GM12874 (cell line): Measurements from ENCODE around the gene EZR.

Experiments used
- TF ChIP-seq, protein P1 (sequence below): IDR thresholded peaks from 2 replicates; pipeline ENCODE4 v1.5.1; 2011; ENCODE audit warnings: low read depth, mild to moderate bottlenecking, control low read depth, low read length, moderate library complexity; ENCODE audit not compliant: insufficient read depth

Gene EZR

DNA sequence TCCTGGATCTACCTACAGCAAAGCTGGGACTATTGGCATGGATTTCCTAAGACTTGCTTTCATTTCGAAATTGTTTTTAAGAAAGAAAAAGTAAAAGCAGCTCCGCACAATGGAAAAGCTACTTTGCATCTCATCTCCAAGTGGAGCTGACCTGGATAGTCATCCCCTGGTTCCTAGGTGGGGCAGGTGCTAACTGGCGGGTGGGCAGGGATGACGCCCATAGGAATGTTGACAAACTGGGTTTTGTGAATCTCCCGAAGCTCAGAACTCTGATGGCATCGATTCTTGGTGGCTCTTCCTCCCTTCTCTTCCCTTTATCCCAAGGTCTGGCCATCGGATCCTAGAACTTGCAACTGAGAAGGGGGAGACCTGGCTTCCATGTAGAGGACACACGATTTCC lies 12.4 kb upstream of the EZR start:
- TF ChIP-seq, protein P1, sequence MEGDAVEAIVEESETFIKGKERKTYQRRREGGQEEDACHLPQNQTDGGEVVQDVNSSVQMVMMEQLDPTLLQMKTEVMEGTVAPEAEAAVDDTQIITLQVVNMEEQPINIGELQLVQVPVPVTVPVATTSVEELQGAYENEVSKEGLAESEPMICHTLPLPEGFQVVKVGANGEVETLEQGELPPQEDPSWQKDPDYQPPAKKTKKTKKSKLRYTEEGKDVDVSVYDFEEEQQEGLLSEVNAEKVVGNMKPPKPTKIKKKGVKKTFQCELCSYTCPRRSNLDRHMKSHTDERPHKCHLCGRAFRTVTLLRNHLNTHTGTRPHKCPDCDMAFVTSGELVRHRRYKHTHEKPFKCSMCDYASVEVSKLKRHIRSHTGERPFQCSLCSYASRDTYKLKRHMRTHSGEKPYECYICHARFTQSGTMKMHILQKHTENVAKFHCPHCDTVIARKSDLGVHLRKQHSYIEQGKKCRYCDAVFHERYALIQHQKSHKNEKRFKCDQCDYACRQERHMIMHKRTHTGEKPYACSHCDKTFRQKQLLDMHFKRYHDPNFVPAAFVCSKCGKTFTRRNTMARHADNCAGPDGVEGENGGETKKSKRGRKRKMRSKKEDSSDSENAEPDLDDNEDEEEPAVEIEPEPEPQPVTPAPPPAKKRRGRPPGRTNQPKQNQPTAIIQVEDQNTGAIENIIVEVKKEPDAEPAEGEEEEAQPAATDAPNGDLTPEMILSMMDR = no peak

DNA sequence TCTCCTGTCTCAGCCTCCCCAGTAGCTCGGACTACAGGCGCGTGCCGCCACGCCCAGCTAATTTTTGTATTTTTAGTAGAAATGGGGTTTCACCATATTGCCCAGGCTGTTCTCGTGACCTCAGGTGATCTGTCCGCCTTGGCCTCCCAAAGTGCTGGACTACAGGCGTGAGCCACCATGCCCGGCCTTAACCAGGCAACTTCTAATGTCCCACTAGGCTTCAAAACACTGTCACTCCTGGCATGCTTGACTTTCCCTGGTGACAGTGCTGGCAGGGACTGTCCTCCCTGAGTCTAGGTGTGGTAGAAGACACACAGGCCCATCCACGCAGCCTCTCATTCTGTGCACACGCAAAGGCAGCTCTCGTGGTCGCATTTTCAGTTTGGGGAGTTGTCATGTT lies 11.6 kb upstream of the EZR start:
- TF ChIP-seq, protein P1 = no peak

DNA sequence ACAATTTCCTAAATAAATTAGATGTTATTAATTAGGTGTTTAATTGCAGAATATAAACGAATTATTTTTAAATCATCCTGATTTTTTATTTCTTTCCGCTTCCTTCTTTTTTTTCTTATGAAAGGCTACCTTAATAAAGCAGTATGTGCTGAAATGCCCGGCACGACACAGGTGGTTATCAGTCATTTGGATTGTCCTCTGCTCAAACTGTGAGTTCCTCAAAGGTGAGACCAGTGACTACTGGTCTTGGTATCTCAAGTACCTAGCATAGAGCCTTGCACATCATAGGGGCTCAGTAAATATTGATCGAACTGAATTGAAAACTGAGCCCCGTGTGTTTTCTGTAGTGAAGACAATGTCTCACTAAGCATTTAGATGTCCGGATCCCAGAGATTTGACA lies 9.6 kb upstream of the EZR start:
- TF ChIP-seq, protein P1 = no peak

DNA sequence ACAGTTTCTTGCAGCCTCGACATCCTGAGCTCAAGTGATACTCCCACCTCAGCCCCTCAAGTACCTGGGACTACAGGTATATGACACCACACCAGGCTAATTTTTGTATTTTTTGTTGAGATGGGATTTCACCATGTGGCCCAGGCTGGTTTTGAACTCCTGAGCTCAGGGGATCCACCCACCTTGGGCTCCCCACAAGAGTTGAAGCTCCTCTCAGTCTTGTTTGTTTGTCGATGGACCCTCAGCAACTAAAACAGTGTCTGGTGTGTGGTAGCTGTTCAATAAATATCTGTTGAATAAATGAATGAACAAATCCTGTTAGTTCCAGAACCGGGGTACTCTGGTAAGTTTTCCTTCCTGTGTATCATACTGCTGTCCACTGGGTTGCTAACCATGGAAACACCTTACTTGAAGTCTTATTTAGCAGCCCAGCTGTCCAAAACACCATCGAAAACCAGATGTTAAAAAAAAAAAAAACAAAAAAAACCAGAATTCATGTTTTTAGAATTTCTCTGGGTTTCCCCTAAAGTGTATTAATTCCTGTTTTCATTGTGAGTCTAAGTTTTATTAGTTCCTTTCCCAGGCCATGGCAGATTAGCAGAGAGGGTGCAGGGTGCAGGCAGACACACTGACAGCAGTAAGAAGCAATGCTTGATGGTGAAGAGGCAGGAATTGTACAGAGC lies 7.8 kb upstream of the EZR start:
- TF ChIP-seq, protein P1 = no peak

DNA sequence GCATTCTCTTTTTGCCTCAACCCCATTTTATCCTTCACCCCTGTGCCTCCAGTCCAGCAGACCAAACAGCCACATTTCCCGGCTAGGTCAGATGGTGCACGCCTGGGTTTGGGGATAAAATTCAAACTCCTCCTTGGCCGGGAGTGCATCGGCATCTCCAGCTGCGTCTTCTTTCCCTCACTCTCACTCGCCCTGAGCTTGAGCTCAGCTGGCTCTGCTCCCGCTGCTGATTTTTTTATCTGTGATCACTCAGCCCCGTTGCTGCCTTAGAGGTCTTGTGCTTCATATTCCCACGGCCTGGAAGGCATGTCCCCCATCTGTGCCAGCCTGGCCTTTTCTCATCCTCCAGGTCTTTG lies 6.8 kb upstream of the EZR start:
- TF ChIP-seq, protein P1 = no peak

DNA sequence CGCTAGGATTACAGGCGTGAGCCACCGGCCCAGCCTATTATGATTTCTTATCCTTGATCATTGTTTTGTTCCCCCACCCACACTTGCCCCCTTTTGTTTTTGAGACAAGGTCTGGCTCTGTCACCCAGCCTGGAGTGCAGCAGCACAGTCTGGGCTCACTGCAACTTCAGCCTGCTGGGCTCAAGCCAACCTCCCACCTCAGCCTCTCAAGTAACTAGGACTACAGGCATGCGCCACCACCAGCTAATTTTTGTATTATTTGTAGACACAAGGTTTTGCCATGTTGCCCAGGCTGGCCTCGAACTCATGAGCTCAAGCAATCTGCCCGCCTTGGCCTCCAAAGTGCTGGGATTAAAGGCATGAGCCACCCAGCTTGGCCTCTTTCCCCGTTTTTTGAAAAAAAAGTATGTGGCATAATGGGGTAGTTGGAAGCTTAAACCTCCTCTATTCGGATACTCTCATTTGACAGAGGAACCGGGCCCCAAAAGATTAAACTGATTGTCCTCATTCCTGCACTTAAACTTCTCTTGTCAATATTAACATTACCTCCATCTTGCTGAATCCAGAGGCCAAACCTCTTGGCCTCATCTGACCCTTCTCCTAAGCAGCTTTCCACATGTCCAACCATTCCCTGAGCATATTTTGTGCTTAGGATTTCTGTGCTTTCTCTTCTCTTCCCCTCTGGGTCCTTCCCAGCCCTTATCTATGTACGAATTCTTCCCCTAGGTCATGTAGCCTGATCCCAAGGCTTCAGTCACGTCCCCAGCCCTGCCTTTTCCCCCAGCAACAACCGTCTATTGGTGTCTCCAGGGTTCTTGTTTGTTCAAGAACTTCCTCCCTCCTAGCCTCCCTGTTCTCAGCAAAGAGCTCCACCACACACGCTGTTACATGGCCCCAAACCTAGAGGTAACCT lies 6.1 kb upstream of the EZR start:
- TF ChIP-seq, protein P1 = no peak

DNA sequence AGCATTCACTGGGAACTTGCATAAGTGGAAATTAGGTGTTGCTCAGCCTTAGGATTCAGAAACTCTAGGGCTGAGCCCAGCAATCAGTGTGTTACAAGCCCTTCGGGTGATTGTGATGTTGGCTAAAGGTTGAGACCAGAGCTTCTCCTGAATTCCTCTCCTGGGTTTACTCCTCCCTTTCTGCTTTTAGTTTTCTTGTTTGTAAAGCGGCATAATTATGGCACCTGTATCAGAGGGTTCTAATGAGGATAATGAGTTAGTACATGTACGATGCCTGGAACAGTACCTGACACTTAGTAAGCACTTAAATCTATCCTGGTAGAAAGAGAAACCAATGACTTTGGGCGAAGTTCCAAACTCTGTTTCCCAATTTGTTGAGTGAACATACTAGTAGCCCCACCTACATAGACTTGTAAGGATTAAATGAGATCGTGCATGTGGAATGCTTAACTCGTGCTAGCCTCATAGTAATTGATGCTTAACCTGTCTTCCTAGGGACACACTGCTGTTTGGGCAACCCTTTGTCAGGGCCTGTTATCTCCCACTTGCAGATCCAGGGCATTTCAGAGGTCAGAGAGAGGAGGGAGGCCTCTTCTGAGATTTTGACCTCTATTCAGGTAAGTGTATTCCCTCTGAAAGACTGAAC lies 932 bp upstream of the EZR start:
- TF ChIP-seq, protein P1 = no peak
